Testis (tissue), 3 donors: ENCODE results near the gene HDAC9. TPM values are rescaled to one million over a fixed set of nuclear protein-coding genes. Genes with fewer than 3 reads are reported as not detected.

Source experiments
- DNase-seq: peaks from one replicate; pipeline ENCODE4 v3.0.0-alpha.2; 2019
- H3K27ac ChIP-seq, 2 donors: fragments of 200-600 bp; sonication (generic); one replicate each; pipeline ENCODE4 v1.5.1; 2019
- H3K27me3 ChIP-seq: fragments of 200-600 bp; sonication (generic); one replicate; pipeline ENCODE4 v1.5.1; 2019
- H3K36me3 ChIP-seq: fragments of 200-600 bp; sonication (generic); one replicate; pipeline ENCODE4 v1.5.1; 2017; ENCODE audit warnings: low read depth; ENCODE audit errors: missing control alignments
- H3K4me1 ChIP-seq: fragments of 200-600 bp; sonication (generic); one replicate; pipeline ENCODE4 v1.5.1; 2019
- H3K4me3 ChIP-seq, 2 donors: fragments of 200-600 bp; sonication (generic); one replicate each; pipeline ENCODE4 v1.5.1; 2017 to 2019
- H3K9me3 ChIP-seq: fragments of 200-600 bp; sonication (generic); one replicate; pipeline ENCODE4 v1.5.1; 2017
- CTCF ChIP-seq, 3 experiments: fragments of 450-650 bp in 2 of 3; fragments of 200-600 bp in 1 of 3; sonication (generic) in 1 of 3; IDR thresholded peaks; one replicate each; pipeline ENCODE4 v1.5.1; 2016 to 2019; ENCODE audit warnings: antibody characterized with exemption in 3 of 3, mild to moderate bottlenecking in 2 of 3, moderate library complexity in 1 of 3
- POLR2A ChIP-seq: fragments of 450-650 bp; IDR thresholded peaks from one replicate; pipeline ENCODE4 v1.6.1; 2017; ENCODE audit warnings: antibody characterized with exemption, mild to moderate bottlenecking, moderate library complexity
- WGBS, 2 donors: methylation state at CpG; one replicate each; pipeline ENCODE4 v1.1.5; 2018; 5-methylcytosine and 5-hydroxymethylcytosine counted together
- intact Hi-C: fragments of 100-400 bp; cut with DNase I; formaldehyde crosslinking; loops from one replicate; pipeline ENCODE4 v1.15.1; 2023; ENCODE audit warnings: low total_unique reads
- polyA plus RNA-seq: library from polyadenylated mRNA; stranded (reverse); fragments of 350-450 nt; fragmentation: Illumina TruSeq; extraction: RNeasy Lipid Tissue Mini Kit (QIAGEN cat#74804); gene quantifications from one replicate; pipeline ENCODE4 v1.2.3, GENCODE V29; 2014; ENCODE audit warnings: low read depth, low replicate concordance; ENCODE audit not compliant: insufficient read depth
- total RNA-seq, 2 donors: library from RNA; depleted of rRNA; stranded (reverse); fragments of >200 nt; gene quantifications; one replicate each; pipeline ENCODE4 v1.2.3, GENCODE V29; 2016

Gene HDAC9
- total and polyA plus RNA-seq, 3 donors from 2014 or later = 30.6 to 35.5 (median 35.4) TPM

GRCh38 chr7:18889436-18889835, 393.9 kb downstream of the HDAC9 start:
- WGBS, 2 donors = 81 to 84% methylated on average over 1 of the region's 1 CpG
- intact Hi-C loops = no loop called here

GRCh38 chr7:18890134-18890533, 394.6 kb downstream of the HDAC9 start:
- H3K27ac ChIP-seq = no peak overlapping the region
- intact Hi-C loops = no loop called here
- 27 to 48% methylated on average over 2 of the region's 2 CpGs for WGBS, 2 donors
- no peaks in the 10 kb centered on the region for H3K27me3 ChIP-seq
- no peaks in the 10 kb centered on the region for H3K36me3 ChIP-seq
- no peak for DNase-seq
- TF ChIP-seq CTCF (IDR thresholded peaks at IDR 0.05) (no peak), POLR2A (no peak)
- H3K9me3 ChIP-seq = no peaks in the 10 kb centered on the region
- no peak overlapping the region for H3K4me3 ChIP-seq
- H3K4me1 ChIP-seq = no peaks in the 10 kb centered on the region

More at GRCh38 chr7:18889436-18889835, 393.9 kb downstream of the HDAC9 start:
- no peak for DNase-seq
- Histone ChIP-seq H3K27me3 (no peaks in the 10 kb centered on the region), H3K27ac (no peak overlapping the region), H3K9me3 (no peaks in the 10 kb centered on the region), H3K4me1 (no peaks in the 10 kb centered on the region), H3K36me3 (no peaks in the 10 kb centered on the region), H3K4me3 (no peak overlapping the region)
- no peak for TF ChIP-seq CTCF (IDR thresholded peaks at IDR 0.05)
- TF ChIP-seq POLR2A = no peak

- no peaks in the 10 kb centered on the region for H3K4me1 ChIP-seq
- H3K27ac ChIP-seq = no peak overlapping the region
- WGBS, 2 donors = 44% methylated on average over 4 of the region's 4 CpGs
- intact Hi-C loops = no loop called here
- H3K36me3 ChIP-seq = no peaks in the 10 kb centered on the region
- no peaks in the 10 kb centered on the region for H3K9me3 ChIP-seq
- H3K27me3 ChIP-seq = no peaks in the 10 kb centered on the region
- no peak overlapping the region for H3K4me3 ChIP-seq
- no peak for DNase-seq
- TF ChIP-seq CTCF (IDR thresholded peaks at IDR 0.05) (no peak), POLR2A (no peak)
Observed at GRCh38 chr7:18890885-18891621, 395.5 kb downstream of the HDAC9 start.

GRCh38 chr7:18893156-18893555, 397.6 kb downstream of the HDAC9 start:
- Histone ChIP-seq H3K27ac (no peak overlapping the region), H3K4me3 (no peak overlapping the region), H3K4me1 (no peaks in the 10 kb centered on the region), H3K36me3 (no peaks in the 10 kb centered on the region), H3K27me3 (no peaks in the 10 kb centered on the region), H3K9me3 (no peaks in the 10 kb centered on the region)
- TF ChIP-seq CTCF (IDR thresholded peaks at IDR 0.05) (no peak), POLR2A (no peak)
- no peak for DNase-seq
- intact Hi-C loops = no loop called here
- WGBS, 2 donors = 94 to 96% methylated on average over 3 of the region's 3 CpGs

- Histone ChIP-seq H3K36me3 (no peaks in the 10 kb centered on the region), H3K27me3 (no peaks in the 10 kb centered on the region), H3K4me1 (no peaks in the 10 kb centered on the region), H3K4me3 (no peak overlapping the region), H3K9me3 (no peaks in the 10 kb centered on the region), H3K27ac (no peak overlapping the region)
- no peak for DNase-seq
- intact Hi-C loops = no loop called here
- WGBS, 2 donors = 90 to 92% methylated on average over 3 of the region's 3 CpGs
- TF ChIP-seq CTCF (IDR thresholded peaks at IDR 0.05) = no peak
- no peak for TF ChIP-seq POLR2A
Observed at GRCh38 chr7:18894155-18894554, 398.6 kb downstream of the HDAC9 start.
